ENCODE measurements around the gene FUT8.
A peak's percentile ranks its signal among the peaks of the same experiment; 100 is the strongest.

Gene FUT8

GRCh38 chr14:65412032-65412846 is at the start of gene FUT8:
FUT8 (plus strand) TSS chr14:65412730; CDS start chr14:65561564, 148,834 bp downstream.
- peak within 1 kb of the TSS; percentile 89 for H3K9ac ChIP-seq (ENCODE audit: insufficient read length, low read depth)
- H3K4me3 ChIP-seq (ENCODE audit: insufficient read length, low read depth) = peak within 1 kb of the TSS; percentile 77
- no peak for TF ChIP-seq YY1 (IDR thresholded peaks at IDR 0.05; ENCODE audit: insufficient read depth, insufficient read length)
- no peak for TF ChIP-seq ZNF274 (IDR thresholded peaks at IDR 0.05; ENCODE audit: low read depth, low read length)
- TF ChIP-seq SUZ12 (IDR thresholded peaks at IDR 0.05; ENCODE audit: extremely low read depth, insufficient read depth, insufficient read length) = no peak
- H3K9me3 ChIP-seq (ENCODE audit: insufficient read depth, low read length) = no peaks in the 10 kb centered on the region
- H3K36me3 ChIP-seq (ENCODE audit: insufficient read depth, insufficient read length, low read length) = no peaks in the 10 kb centered on the region
- DNase-seq (ENCODE audit: low read depth, low spot score) = peak; percentile 81
- H3K27me3 ChIP-seq (ENCODE audit: insufficient read depth, insufficient read length) = no peaks in the 10 kb centered on the region
- no peaks in the 10 kb centered on the region for H3K4me1 ChIP-seq (ENCODE audit: insufficient read depth, insufficient read length)

- no peak overlapping the region for H3K9ac ChIP-seq (ENCODE audit: insufficient read length, low read depth)
- no peaks in the 10 kb centered on the region for H3K4me1 ChIP-seq (ENCODE audit: insufficient read depth, insufficient read length)
- H3K4me3 ChIP-seq (ENCODE audit: insufficient read length, low read depth) = no peak overlapping the region
- DNase-seq (ENCODE audit: low read depth, low spot score) = peak; percentile 47
- no peaks in the 10 kb centered on the region for H3K36me3 ChIP-seq (ENCODE audit: insufficient read depth, insufficient read length, low read length)
- no peaks in the 10 kb centered on the region for H3K27me3 ChIP-seq (ENCODE audit: insufficient read depth, insufficient read length)
- no peaks in the 10 kb centered on the region for H3K9me3 ChIP-seq (ENCODE audit: insufficient read depth, low read length)
- TF ChIP-seq ZNF274 (IDR thresholded peaks at IDR 0.05; ENCODE audit: low read depth, low read length) = no peak
- TF ChIP-seq SUZ12 (IDR thresholded peaks at IDR 0.05; ENCODE audit: extremely low read depth, insufficient read depth, insufficient read length) = no peak
- no peak for TF ChIP-seq YY1 (IDR thresholded peaks at IDR 0.05; ENCODE audit: insufficient read depth, insufficient read length)
Measured at GRCh38 chr14:65366802-65367565, 45.5 kb upstream of the FUT8 start.

GRCh38 chr14:65369560-65369959 is 43.0 kb upstream of the FUT8 start:
- no peaks in the 10 kb centered on the region for H3K36me3 ChIP-seq (ENCODE audit: insufficient read depth, insufficient read length, low read length)
- TF ChIP-seq SUZ12 (IDR thresholded peaks at IDR 0.05; ENCODE audit: extremely low read depth, insufficient read depth, insufficient read length) (no peak), ZNF274 (IDR thresholded peaks at IDR 0.05; ENCODE audit: low read depth, low read length) (no peak), YY1 (IDR thresholded peaks at IDR 0.05; ENCODE audit: insufficient read depth, insufficient read length) (no peak)
- no peaks in the 10 kb centered on the region for H3K9me3 ChIP-seq (ENCODE audit: insufficient read depth, low read length)
- H3K27me3 ChIP-seq (ENCODE audit: insufficient read depth, insufficient read length) = no peaks in the 10 kb centered on the region
- H3K9ac ChIP-seq (ENCODE audit: insufficient read length, low read depth) = no peak overlapping the region
- DNase-seq (ENCODE audit: low read depth, low spot score) = no peak
- no peaks in the 10 kb centered on the region for H3K4me1 ChIP-seq (ENCODE audit: insufficient read depth, insufficient read length)
- no peak overlapping the region for H3K4me3 ChIP-seq (ENCODE audit: insufficient read length, low read depth)

- H3K36me3 ChIP-seq (ENCODE audit: insufficient read depth, insufficient read length, low read length) = no peaks in the 10 kb centered on the region
- no peaks in the 10 kb centered on the region for H3K9me3 ChIP-seq (ENCODE audit: insufficient read depth, low read length)
- TF ChIP-seq YY1 (IDR thresholded peaks at IDR 0.05; ENCODE audit: insufficient read depth, insufficient read length) (no peak), ZNF274 (IDR thresholded peaks at IDR 0.05; ENCODE audit: low read depth, low read length) (no peak), SUZ12 (IDR thresholded peaks at IDR 0.05; ENCODE audit: extremely low read depth, insufficient read depth, insufficient read length) (no peak)
- H3K4me1 ChIP-seq (ENCODE audit: insufficient read depth, insufficient read length) = no peaks in the 10 kb centered on the region
- H3K27me3 ChIP-seq (ENCODE audit: insufficient read depth, insufficient read length) = no peaks in the 10 kb centered on the region
- H3K9ac ChIP-seq (ENCODE audit: insufficient read length, low read depth) = no peak overlapping the region
- peak; percentile 44 for DNase-seq (ENCODE audit: low read depth, low spot score)
- H3K4me3 ChIP-seq (ENCODE audit: insufficient read length, low read depth) = no peak overlapping the region
Measured at GRCh38 chr14:65370801-65371248, 41.7 kb upstream of the FUT8 start.

- Histone ChIP-seq H3K4me1 (ENCODE audit: insufficient read depth, insufficient read length) (no peaks in the 10 kb centered on the region), H3K27me3 (ENCODE audit: insufficient read depth, insufficient read length) (no peaks in the 10 kb centered on the region), H3K9ac (ENCODE audit: insufficient read length, low read depth) (no peak overlapping the region), H3K4me3 (ENCODE audit: insufficient read length, low read depth) (no peak overlapping the region), H3K9me3 (ENCODE audit: insufficient read depth, low read length) (no peaks in the 10 kb centered on the region), H3K36me3 (ENCODE audit: insufficient read depth, insufficient read length, low read length) (no peaks in the 10 kb centered on the region)
- no peak for TF ChIP-seq YY1 (IDR thresholded peaks at IDR 0.05; ENCODE audit: insufficient read depth, insufficient read length)
- no peak for TF ChIP-seq ZNF274 (IDR thresholded peaks at IDR 0.05; ENCODE audit: low read depth, low read length)
- no peak for TF ChIP-seq SUZ12 (IDR thresholded peaks at IDR 0.05; ENCODE audit: extremely low read depth, insufficient read depth, insufficient read length)
- DNase-seq (ENCODE audit: low read depth, low spot score) = no peak
Measured at GRCh38 chr14:65371784-65372183, 40.7 kb upstream of the FUT8 start.

- TF ChIP-seq ZNF274 (IDR thresholded peaks at IDR 0.05; ENCODE audit: low read depth, low read length) (no peak), YY1 (IDR thresholded peaks at IDR 0.05; ENCODE audit: insufficient read depth, insufficient read length) (no peak), SUZ12 (IDR thresholded peaks at IDR 0.05; ENCODE audit: extremely low read depth, insufficient read depth, insufficient read length) (no peak)
- Histone ChIP-seq H3K4me1 (ENCODE audit: insufficient read depth, insufficient read length) (no peaks in the 10 kb centered on the region), H3K9me3 (ENCODE audit: insufficient read depth, low read length) (no peaks in the 10 kb centered on the region), H3K4me3 (ENCODE audit: insufficient read length, low read depth) (no peak overlapping the region), H3K9ac (ENCODE audit: insufficient read length, low read depth) (no peak overlapping the region), H3K36me3 (ENCODE audit: insufficient read depth, insufficient read length, low read length) (no peaks in the 10 kb centered on the region), H3K27me3 (ENCODE audit: insufficient read depth, insufficient read length) (no peaks in the 10 kb centered on the region)
- no peak for DNase-seq (ENCODE audit: low read depth, low spot score)
Measured at GRCh38 chr14:65373016-65373670, 39.4 kb upstream of the FUT8 start.
